Activated B cell treated with CpG ODN at 0.5 μM for 24 hours (primary cell): ENCODE measurements around the gene GNG12. TPM values are rescaled to one million over a fixed set of nuclear protein-coding genes. Genes with fewer than 3 reads are reported as not detected.

Experiments used
- ATAC-seq: fragments of 200-7000 bp; cut with Tn5 transposase; one replicate; pipeline ENCODE4 v1.10.0; 2021; ENCODE audit warnings: low read depth, mild to moderate bottlenecking, moderate library complexity
- CTCF ChIA-PET: fragments of 350-600 bp; sonication (Branson Sonifier 250); formaldehyde crosslinking; loops from one replicate; lab custom pipeline; 2021; ENCODE audit warnings: antibody characterized with exemption; lab: Charles Lee
- POLR2A ChIA-PET: fragments of 350-600 bp; sonication (Branson Sonifier 250); formaldehyde crosslinking; loops from one replicate; lab custom pipeline; 2021; ENCODE audit warnings: antibody characterized with exemption; lab: Charles Lee
- DNase-seq: peaks from one replicate; pipeline ENCODE4 v3.0.0; 2022
- H3K27ac Mint-ChIP-seq: one replicate; pipeline ENCODE4 v1.8.0; 2020; ENCODE audit warnings: mixed read lengths
- H3K27me3 Mint-ChIP-seq: one replicate; pipeline ENCODE4 v1.8.0; 2021; ENCODE audit warnings: mixed read lengths
- H3K36me3 Mint-ChIP-seq: one replicate; pipeline ENCODE4 v1.8.0; 2021; ENCODE audit warnings: low read depth, mixed read lengths
- H3K4me1 Mint-ChIP-seq: one replicate; pipeline ENCODE4 v1.8.0; 2021; ENCODE audit warnings: mixed read lengths
- H3K4me3 Mint-ChIP-seq: one replicate; pipeline ENCODE4 v1.8.0; 2020; ENCODE audit warnings: mild to moderate bottlenecking, mixed read lengths
- H3K9me3 Mint-ChIP-seq: one replicate; pipeline ENCODE4 v1.8.0; 2020; ENCODE audit warnings: mixed read lengths
- intact Hi-C: fragments of 100-400 bp; cut with micrococcal nuclease; formaldehyde crosslinking; loops from one replicate; pipeline ENCODE4 v1.15.1; 2024
- total RNA-seq: library from RNA; stranded (reverse); gene quantifications from 2 replicates; pipeline ENCODE4 v1.2.3, GENCODE V29; 2022
- TF ChIP-seq, protein P1 (sequence below): fragments of 200-600 bp; IDR thresholded peaks from one replicate; pipeline ENCODE4 v1.8.0; 2022; ENCODE audit warnings: antibody characterized with exemption, mild to moderate bottlenecking

Gene GNG12
- not detected in 2 replicates for total RNA-seq

DNA sequence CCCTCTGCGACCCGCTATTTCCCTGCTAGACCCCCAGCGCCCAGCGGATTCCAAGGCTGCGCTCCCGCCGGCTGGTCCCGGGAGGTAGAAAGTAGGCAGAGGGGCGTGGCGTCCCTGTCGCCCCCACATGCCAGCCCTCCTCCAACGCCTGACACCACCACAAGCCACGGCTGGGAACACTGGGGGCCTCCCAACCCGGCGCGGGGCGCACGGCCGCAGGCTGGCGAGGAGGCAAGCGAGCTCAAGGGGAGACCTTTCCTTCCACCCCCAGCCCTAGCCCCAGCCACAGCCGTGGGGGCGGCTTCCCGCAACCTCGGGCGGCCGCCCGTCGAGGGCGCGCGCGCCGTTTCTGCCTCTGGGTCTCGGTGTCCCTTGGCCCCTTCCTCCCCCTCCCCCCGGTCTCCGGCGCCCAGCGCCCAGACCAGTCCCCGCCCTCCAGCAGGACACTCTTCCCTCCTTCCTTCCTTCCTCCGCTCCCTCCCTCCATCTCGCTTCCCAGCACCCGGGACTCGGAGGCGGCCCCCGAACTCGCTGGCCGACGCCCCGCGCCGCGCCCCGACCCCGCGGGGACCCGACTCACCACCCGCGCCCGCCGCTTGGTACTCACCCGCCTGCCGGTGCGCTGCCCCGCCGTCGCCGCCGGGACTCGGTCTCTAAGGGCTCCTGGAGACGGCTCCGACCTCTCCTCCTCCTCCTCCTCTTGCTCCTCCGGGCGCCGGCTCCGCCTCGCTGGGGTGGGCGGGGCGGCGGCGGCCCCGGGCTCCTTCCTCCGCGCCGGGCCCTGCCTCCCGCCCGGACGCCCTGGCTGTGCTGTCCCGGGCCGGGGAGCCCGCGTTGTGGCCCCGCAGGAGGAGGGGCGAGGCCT is at the start of gene GNG12:
TSS of gene GNG12 (minus strand) at position 731 of the 865 bp plus-strand sequence. CDS start 125,781 bp downstream, outside the sequence.
- peaks cover 46% of the 10 kb centered on the region for H3K27me3 Mint-ChIP-seq
- no peak within 1 kb of the TSS for H3K27ac Mint-ChIP-seq
- H3K36me3 Mint-ChIP-seq: no peaks in the 10 kb centered on the region
- no peaks in the 10 kb centered on the region for H3K9me3 Mint-ChIP-seq
- TF ChIP-seq, protein P1, sequence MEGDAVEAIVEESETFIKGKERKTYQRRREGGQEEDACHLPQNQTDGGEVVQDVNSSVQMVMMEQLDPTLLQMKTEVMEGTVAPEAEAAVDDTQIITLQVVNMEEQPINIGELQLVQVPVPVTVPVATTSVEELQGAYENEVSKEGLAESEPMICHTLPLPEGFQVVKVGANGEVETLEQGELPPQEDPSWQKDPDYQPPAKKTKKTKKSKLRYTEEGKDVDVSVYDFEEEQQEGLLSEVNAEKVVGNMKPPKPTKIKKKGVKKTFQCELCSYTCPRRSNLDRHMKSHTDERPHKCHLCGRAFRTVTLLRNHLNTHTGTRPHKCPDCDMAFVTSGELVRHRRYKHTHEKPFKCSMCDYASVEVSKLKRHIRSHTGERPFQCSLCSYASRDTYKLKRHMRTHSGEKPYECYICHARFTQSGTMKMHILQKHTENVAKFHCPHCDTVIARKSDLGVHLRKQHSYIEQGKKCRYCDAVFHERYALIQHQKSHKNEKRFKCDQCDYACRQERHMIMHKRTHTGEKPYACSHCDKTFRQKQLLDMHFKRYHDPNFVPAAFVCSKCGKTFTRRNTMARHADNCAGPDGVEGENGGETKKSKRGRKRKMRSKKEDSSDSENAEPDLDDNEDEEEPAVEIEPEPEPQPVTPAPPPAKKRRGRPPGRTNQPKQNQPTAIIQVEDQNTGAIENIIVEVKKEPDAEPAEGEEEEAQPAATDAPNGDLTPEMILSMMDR: no peak
- ATAC-seq (no peak), DNase-seq (peak; percentile 17)
- intact Hi-C loops: no loop called here
- peaks cover 16% of the 10 kb centered on the region for H3K4me1 Mint-ChIP-seq
- ChIA-PET CTCF (no interaction called here), POLR2A (no interaction called here)
- peak within 1 kb of the TSS; percentile 63 for H3K4me3 Mint-ChIP-seq

DNA sequence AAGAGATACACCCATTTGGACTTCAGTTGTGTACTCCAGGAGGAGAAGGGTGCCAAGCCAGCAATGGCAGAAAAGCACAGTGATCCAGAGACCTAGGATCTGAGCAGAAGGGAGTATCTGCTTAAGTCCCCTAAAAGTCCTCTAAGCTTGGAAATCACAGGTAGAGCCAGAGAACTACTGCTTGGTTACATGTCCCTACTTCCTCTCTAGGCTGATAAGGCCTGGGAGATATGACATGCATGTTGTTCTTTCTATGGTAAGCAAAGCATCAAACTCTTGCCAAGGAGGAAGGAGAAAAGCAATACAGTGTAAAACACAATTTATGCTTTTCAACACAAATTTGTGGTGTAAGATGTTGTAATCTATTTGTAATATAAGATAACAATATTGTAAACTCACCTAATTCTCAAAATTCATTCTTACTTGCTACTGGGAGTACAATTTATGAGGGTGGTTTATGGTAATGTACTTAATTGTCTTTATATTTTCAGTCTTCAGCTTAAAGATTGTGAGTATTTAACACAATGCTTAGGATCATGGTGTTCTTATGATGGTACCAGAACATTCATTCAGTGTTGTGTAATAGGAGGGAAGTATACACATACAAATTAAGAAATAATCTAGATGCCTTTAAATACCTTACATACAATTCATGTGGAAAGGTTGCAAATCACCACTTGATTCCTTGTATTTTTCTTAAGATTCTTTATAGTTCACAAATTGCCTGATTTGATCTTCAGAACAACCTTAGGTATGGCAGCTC is 49.1 kb upstream of the GNG12 start:
- intact Hi-C loops: no loop called here
- DNase-seq (no peak), ATAC-seq (no peak)
- H3K36me3 Mint-ChIP-seq: no peaks in the 10 kb centered on the region
- H3K4me1 Mint-ChIP-seq: no peaks in the 10 kb centered on the region
- ChIA-PET CTCF (no interaction called here), POLR2A (no interaction called here)
- peaks cover 4% of the 10 kb centered on the region for H3K27me3 Mint-ChIP-seq
- TF ChIP-seq, protein P1: no peak
- H3K9me3 Mint-ChIP-seq: no peaks in the 10 kb centered on the region
- H3K27ac Mint-ChIP-seq: no peak overlapping the region
- H3K4me3 Mint-ChIP-seq: no peak overlapping the region

DNA sequence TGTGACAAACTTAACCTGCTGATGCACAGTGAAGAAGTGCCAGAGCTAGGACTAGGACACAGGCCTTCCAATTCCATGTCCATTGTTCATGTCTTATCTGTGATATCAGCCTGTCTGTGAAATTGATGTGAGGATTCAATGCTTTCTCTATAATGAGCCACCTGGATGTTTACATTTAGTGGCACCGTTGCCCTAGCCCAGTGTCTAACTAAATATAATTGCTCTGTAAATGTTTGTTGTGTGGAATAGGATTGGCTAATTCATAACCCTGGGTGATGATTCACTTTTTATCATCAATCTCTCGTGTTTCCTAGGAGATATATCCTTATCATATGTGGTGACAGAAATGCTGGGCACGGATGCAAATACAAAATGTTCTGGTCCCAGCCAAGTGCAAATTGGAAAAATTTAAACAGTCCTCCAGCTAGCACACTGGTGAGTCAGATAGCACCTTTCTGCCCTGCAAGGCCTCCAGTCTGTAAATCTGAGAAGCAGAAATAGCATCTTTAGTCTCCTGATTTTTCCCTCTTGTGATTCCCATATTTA is 46.9 kb upstream of the GNG12 start:
- no peaks in the 10 kb centered on the region for H3K4me1 Mint-ChIP-seq
- no peak for DNase-seq
- TF ChIP-seq, protein P1: no peak
- intact Hi-C loops: no loop called here
- ChIA-PET CTCF (no interaction called here), POLR2A (no interaction called here)
- no peak for ATAC-seq
- peaks cover 4% of the 10 kb centered on the region for H3K27me3 Mint-ChIP-seq
- H3K36me3 Mint-ChIP-seq: no peaks in the 10 kb centered on the region
- no peak overlapping the region for H3K4me3 Mint-ChIP-seq
- no peak overlapping the region for H3K27ac Mint-ChIP-seq
- H3K9me3 Mint-ChIP-seq: peaks cover 3% of the 10 kb centered on the region

DNA sequence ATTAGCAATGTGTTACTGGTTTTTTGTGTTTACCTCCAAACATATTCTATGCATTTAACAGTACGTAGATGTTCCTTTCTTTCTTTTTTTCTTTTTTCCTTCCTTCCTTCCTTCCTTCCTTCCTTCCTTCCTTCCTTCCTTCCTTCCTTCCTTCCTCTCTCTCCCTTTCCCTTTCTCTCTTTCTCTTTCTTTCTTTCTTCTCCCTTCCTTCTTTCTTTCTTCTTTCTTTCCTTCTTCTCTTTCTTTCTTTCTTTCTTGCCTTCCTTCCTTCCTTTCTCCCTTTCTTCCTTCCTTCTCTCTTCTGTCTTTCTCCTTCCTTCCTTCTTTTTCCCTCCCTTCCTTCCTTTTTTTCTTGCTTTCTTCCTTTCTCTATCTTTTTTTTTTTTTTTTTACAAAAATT is 46.2 kb upstream of the GNG12 start:
- ChIA-PET CTCF (no interaction called here), POLR2A (no interaction called here)
- H3K4me3 Mint-ChIP-seq: no peak overlapping the region
- H3K36me3 Mint-ChIP-seq: no peaks in the 10 kb centered on the region
- TF ChIP-seq, protein P1: no peak
- H3K4me1 Mint-ChIP-seq: no peaks in the 10 kb centered on the region
- H3K9me3 Mint-ChIP-seq: peaks cover 5% of the 10 kb centered on the region
- H3K27ac Mint-ChIP-seq: no peak overlapping the region
- ATAC-seq: no peak
- intact Hi-C loops: no loop called here
- no peak for DNase-seq
- peaks cover 4% of the 10 kb centered on the region for H3K27me3 Mint-ChIP-seq
